Tibial nerve (tissue), 4 donors: ENCODE results near the gene PIH1D1. TPM values are rescaled to one million over a fixed set of nuclear protein-coding genes. Genes with fewer than 3 reads are reported as not detected.

Source experiments
- DNase-seq, 2 donors: peaks; one replicate each; pipeline ENCODE4 v3.0.0-alpha.2; 2019; ENCODE audit warnings: low spot score in 2 of 2
- H3K27ac ChIP-seq, 4 donors: fragments of 200-600 bp; sonication (generic) in 3 of 4; one replicate each; pipeline ENCODE4 v1.5.1; 2017 to 2019; ENCODE audit warnings: mild to moderate bottlenecking in 1 of 4
- H3K27me3 ChIP-seq, 2 donors: fragments of 200-600 bp; sonication (generic) in 1 of 2; one replicate each; pipeline versions ENCODE4 v1.5.1 to v1.6.0; 2017 to 2019
- H3K36me3 ChIP-seq, 3 donors: fragments of 200-600 bp; sonication (generic); one replicate each; pipeline ENCODE4 v1.5.1; 2018 to 2019
- H3K4me1 ChIP-seq, 4 donors: fragments of 200-600 bp; sonication (generic) in 3 of 4; one replicate each; pipeline ENCODE4 v1.5.1; 2017 to 2019
- H3K4me3 ChIP-seq, 4 donors: fragments of 200-600 bp; sonication (generic) in 3 of 4; one replicate each; pipeline ENCODE4 v1.5.1; 2017 to 2019; ENCODE audit warnings: mild to moderate bottlenecking in 1 of 4, moderate library complexity in 1 of 4
- H3K9me3 ChIP-seq, 4 donors: fragments of 200-600 bp; sonication (generic) in 3 of 4; one replicate each; pipeline ENCODE4 v1.5.1; 2017 to 2019
- EP300 ChIP-seq, 2 donors: sonication (generic); formaldehyde crosslinking; IDR thresholded peaks; one replicate each; pipeline ENCODE4 v1.6.1; 2017; ENCODE audit warnings: antibody characterized with exemption in 2 of 2, mild to moderate bottlenecking in 1 of 2
- POLR2A ChIP-seq, 2 donors: fragments of 450-650 bp; IDR thresholded peaks; one replicate each; pipeline ENCODE4 v1.6.1; 2017; ENCODE audit warnings: antibody characterized with exemption in 2 of 2, mild to moderate bottlenecking in 2 of 2, moderate library complexity in 2 of 2
- WGBS, 2 donors: methylation state at CpG; one replicate each; pipeline ENCODE4 v1.1.5; 2018; 5-methylcytosine and 5-hydroxymethylcytosine counted together
- total RNA-seq, 4 donors: library from RNA; depleted of rRNA; stranded (reverse); fragments of >200 nt; gene quantifications; one replicate each; pipeline ENCODE4 v1.1.0, GENCODE V29; 2016
- TF ChIP-seq, protein P1 (sequence below), 5 experiments: fragments of 200-600 bp in 3 of 5; fragments of 450-650 bp in 2 of 5; sonication (generic) in 3 of 5; IDR thresholded peaks; one replicate each; pipeline ENCODE4 v1.5.1; 2016 to 2019; ENCODE audit warnings: antibody characterized with exemption in 5 of 5, mild to moderate bottlenecking in 3 of 5, moderate library complexity in 2 of 5

Gene PIH1D1
- total RNA-seq, 4 donors from 2014 or later = 85.0 to 128 (median 110) TPM

DNA sequence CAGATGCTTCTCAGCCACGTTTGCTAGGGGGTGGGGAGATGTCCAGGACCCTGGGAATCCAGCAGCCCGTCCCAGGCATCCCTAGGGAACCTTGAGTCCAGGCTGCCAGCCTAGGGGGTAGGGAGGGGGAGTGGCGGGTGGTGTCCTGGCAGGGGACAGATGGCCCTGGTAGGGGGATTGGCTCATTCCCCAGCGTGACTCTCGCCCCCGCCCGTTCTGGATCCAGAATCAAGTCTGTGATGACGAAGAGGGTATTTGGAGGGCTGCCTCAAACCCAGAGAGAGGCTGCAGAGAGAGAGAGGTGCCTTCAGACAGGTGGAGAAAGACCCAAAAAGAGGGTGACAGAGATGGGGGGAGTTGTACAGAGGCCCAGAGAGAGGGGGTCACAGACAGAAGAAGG lies 14.4 kb downstream of the PIH1D1 start:
- Histone ChIP-seq H3K4me1 (peaks cover 0 to 25% (median 0%) of the 10 kb centered on the region in 4 donors), H3K27me3 (peaks cover 0 to 98% of the 10 kb centered on the region in 2 donors), H3K36me3 (no peaks in the 10 kb centered on the region), H3K27ac (no peak overlapping the region), H3K4me3 (no peak overlapping the region), H3K9me3 (no peaks in the 10 kb centered on the region)
- 20 to 29% methylated on average over 8 of the region's 8 CpGs for WGBS, 2 donors
- no peak for DNase-seq
- no peak for TF ChIP-seq EP300 (IDR thresholded peaks at IDR 0.05)
- TF ChIP-seq POLR2A (IDR thresholded peaks at IDR 0.05) = no peak
- TF ChIP-seq, protein P1, sequence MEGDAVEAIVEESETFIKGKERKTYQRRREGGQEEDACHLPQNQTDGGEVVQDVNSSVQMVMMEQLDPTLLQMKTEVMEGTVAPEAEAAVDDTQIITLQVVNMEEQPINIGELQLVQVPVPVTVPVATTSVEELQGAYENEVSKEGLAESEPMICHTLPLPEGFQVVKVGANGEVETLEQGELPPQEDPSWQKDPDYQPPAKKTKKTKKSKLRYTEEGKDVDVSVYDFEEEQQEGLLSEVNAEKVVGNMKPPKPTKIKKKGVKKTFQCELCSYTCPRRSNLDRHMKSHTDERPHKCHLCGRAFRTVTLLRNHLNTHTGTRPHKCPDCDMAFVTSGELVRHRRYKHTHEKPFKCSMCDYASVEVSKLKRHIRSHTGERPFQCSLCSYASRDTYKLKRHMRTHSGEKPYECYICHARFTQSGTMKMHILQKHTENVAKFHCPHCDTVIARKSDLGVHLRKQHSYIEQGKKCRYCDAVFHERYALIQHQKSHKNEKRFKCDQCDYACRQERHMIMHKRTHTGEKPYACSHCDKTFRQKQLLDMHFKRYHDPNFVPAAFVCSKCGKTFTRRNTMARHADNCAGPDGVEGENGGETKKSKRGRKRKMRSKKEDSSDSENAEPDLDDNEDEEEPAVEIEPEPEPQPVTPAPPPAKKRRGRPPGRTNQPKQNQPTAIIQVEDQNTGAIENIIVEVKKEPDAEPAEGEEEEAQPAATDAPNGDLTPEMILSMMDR (IDR thresholded peaks at IDR 0.05) = no peak

DNA sequence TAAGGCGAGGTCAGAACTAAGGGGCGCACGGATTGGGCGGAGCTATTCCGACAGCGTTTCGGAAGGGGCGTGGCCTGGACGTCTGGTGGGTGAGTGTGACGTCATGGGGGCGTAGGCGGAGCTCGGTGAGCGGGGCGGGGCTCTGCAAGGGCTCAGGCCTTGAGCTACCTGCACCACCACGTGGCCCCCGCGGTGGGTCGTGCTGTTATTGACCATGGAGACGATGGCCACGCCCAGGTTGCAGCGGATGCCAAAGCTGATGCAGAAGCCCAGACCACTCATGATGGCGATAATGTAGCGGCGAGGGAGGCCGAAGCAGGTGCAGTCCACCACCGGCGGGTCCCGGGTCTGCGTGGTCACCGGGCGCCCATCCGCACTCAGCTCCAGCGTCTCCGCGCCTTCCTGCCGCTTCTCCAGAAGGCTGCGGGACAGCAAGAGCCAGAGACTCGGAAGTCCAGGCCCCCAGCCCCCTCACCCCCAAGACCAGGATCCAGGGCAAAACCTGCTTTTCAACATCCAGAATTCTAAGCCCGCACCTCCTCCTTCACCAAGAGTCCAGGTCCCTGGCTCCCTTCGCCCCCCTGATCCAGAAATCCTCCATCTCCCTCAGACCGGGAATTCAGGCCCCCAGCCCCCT lies 15.1 kb downstream of the PIH1D1 start:
- H3K9me3 ChIP-seq = no peaks in the 10 kb centered on the region
- H3K27me3 ChIP-seq = peaks cover 0 to 98% of the 10 kb centered on the region in 2 donors
- 20 to 36% methylated on average over 29 to 42 of the region's 42 CpGs for WGBS, 2 donors
- H3K36me3 ChIP-seq = no peaks in the 10 kb centered on the region
- TF ChIP-seq EP300 (IDR thresholded peaks at IDR 0.05) (no peak), POLR2A (IDR thresholded peaks at IDR 0.05) (no peak)
- TF ChIP-seq, protein P1 (IDR thresholded peaks at IDR 0.05) = no peak
- peaks cover 0 to 18% (median 0%) of the 10 kb centered on the region in 4 donors for H3K4me1 ChIP-seq
- no peak overlapping the region for H3K4me3 ChIP-seq
- no peak overlapping the region for H3K27ac ChIP-seq
- no peak for DNase-seq

DNA sequence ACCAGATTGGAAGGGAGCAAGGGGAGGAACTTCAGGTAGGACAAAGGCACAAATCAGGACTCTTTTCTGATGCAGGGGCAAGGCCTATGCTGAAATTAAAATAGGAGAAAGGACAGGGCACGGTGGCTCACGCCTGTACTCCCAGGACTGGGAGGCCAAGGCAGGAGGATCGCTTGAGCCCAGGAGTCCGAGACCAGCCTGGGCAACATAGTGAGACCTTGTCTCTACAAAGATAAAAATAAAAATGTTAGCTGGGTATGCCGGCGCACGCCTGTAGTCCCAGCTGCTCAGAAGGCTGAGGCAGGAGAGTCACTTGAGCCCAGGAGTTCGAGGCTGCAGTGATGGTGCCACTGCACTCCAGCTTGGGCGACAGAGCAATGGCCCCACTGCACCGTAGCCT lies 15.9 kb downstream of the PIH1D1 start:
- Histone ChIP-seq H3K9me3 (no peaks in the 10 kb centered on the region), H3K4me1 (peaks cover 0 to 10% (median 0%) of the 10 kb centered on the region in 4 donors), H3K27ac (no peak overlapping the region), H3K36me3 (no peaks in the 10 kb centered on the region), H3K27me3 (peaks cover 0 to 100% of the 10 kb centered on the region in 2 donors), H3K4me3 (no peak overlapping the region)
- TF ChIP-seq EP300 (IDR thresholded peaks at IDR 0.05) (no peak), POLR2A (IDR thresholded peaks at IDR 0.05) (no peak)
- TF ChIP-seq, protein P1 (IDR thresholded peaks at IDR 0.05) = no peak
- 82 to 86% methylated on average over 10 of the region's 10 CpGs for WGBS, 2 donors
- DNase-seq = no peak

DNA sequence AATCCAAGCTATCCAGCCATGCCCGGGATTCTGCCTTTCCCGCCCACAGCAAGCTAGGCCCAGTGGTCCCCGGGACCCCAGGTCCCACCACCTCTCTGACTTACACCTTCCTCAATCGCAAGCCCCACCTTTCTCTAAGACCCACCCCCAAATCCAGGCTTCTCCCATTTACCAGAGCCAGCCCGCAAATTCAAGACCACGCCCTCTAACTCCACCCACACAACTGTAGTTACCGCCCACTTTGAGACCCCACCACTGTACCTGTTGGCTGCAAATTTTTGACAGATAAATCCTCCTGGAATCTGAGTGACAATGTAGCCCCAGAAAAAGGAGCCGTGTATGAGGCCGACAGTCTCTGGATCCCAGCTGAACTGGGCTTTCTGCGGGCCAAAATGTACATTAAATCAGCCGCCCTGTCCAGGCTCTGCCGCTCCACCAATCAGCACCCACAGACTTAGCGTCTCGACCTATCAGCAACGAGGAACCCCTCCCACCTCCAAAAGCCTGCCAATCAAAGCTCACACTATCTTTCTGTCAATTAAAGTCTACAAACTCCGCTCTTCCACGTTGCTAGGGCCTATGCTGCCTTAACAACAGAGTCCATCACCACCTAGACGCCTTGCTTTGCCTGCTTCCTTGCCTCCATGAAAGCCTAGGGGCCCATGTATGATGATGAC lies 16.6 kb downstream of the PIH1D1 start:
- no peak for TF ChIP-seq EP300 (IDR thresholded peaks at IDR 0.05)
- TF ChIP-seq, protein P1 (IDR thresholded peaks at IDR 0.05) = no peak
- no peak for TF ChIP-seq POLR2A (IDR thresholded peaks at IDR 0.05)
- H3K4me1 ChIP-seq = peaks cover 0 to 4% (median 0%) of the 10 kb centered on the region in 4 donors
- no peak for DNase-seq
- no peaks in the 10 kb centered on the region for H3K9me3 ChIP-seq
- H3K4me3 ChIP-seq = no peak overlapping the region
- no peak overlapping the region for H3K27ac ChIP-seq
- WGBS, 2 donors = 85 to 88% methylated on average over 18 of the region's 18 CpGs
- H3K36me3 ChIP-seq = peaks cover 0 to 4% (median 0%) of the 10 kb centered on the region in 3 donors
- peaks cover 0 to 100% of the 10 kb centered on the region in 2 donors for H3K27me3 ChIP-seq

DNA sequence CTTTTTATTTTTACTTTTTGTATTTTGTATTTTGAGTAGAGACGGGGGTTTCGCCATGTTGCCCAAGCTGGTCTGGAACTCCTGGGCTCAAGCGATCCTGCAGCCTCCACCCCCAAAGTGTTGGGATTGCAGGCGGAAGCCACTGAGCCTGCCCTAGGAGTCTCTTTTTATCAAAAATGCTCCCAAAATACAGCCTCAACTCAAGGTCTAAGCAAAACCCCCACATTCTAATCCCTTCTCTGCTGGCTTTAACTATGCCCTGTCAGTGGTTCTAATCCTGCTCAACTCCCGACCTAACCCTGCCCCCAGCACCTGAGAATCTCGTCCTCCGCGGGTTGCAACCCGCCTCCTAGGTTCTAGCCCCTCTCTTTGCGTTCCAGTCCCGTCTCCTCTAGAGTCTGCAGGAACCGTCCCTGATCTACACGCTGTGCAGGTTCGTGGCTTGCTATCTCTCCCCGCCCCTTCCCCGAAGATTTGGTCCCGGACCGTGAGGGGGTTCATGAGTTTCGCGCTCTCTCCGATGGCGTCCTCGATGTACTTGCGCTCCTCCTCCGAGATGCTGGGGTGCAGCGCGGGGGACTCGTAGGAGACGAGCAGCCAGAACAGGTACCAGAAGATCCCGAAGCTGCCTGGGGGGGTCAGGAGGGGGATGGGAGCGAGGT lies 18.2 kb downstream of the PIH1D1 start:
- 44 to 54% methylated on average over 29 to 31 of the region's 31 CpGs for WGBS, 2 donors
- TF ChIP-seq, protein P1 (IDR thresholded peaks at IDR 0.05) = no peak
- TF ChIP-seq POLR2A (IDR thresholded peaks at IDR 0.05) (no peak), EP300 (IDR thresholded peaks at IDR 0.05) (no peak)
- no peak for DNase-seq
- Histone ChIP-seq H3K27ac (no peak overlapping the region), H3K9me3 (no peaks in the 10 kb centered on the region), H3K27me3 (peaks cover 0 to 100% of the 10 kb centered on the region in 2 donors), H3K4me3 (no peak overlapping the region), H3K4me1 (peaks cover 0 to 7% (median 1%) of the 10 kb centered on the region in 4 donors), H3K36me3 (peaks cover 0 to 4% (median 0%) of the 10 kb centered on the region in 3 donors)
